HCT116 (cell line): ENCODE data around the gene PCP2. TPM values are rescaled to one million over a fixed set of nuclear protein-coding genes. Genes with fewer than 3 reads are reported as not detected.

Source experiments
- ATAC-seq: fragments of 200-7000 bp; cut with Tn5 transposase; 2 replicates; pipeline ENCODE4 v1.9.1; 2020; ENCODE audit warnings: mild to moderate bottlenecking, moderate library complexity
- BruUV-seq: library from RNA; stranded (reverse); fragments of 400-500 nt; replicated peaks from 2 replicates; lab custom pipeline; 2021; lab: Mats Ljungman, UMichigan
- CTCF ChIA-PET: fragments of 300-600 bp; sonication (Branson Sonifier 250); formaldehyde crosslinking; loops from one replicate; lab custom pipeline; 2021; ENCODE audit warnings: antibody characterized with exemption; lab: Charles Lee
- POLR2A ChIA-PET: fragments of 300-600, 350-600 bp; sonication (Branson Sonifier 250); formaldehyde crosslinking; loops from one replicate; lab custom pipeline; 2021; ENCODE audit warnings: antibody characterized with exemption; lab: Charles Lee
- RAD21 ChIA-PET, 2 experiments: fragments of 300-600 bp; sonication (Branson Sonifier 250); formaldehyde crosslinking; loops; one replicate each; lab custom pipeline; 2023; ENCODE audit warnings: low total read pairs in 2 of 2; ENCODE audit not compliant: uncharacterized antibody in 2 of 2, unreplicated experiment in 2 of 2, low non-redundant PET in 1 of 2; lab: Charles Lee
- DNase-seq: peaks from one replicate; pipeline ENCODE4 v3.0.0-alpha.2; 2010; ENCODE audit warnings: low read depth, low spot score
- H2AFZ ChIP-seq: fragments of 200-600 bp; shearing (Covaris generic), sonication (generic); 2 replicates; pipeline ENCODE4 v1.6.1; 2017; ENCODE audit warnings: low read depth, mixed run types, mixed read lengths, antibody characterized with exemption, low read length; ENCODE audit not compliant: poor library complexity, severe bottlenecking
- H3K27ac ChIP-seq: 2 replicates; pipeline ENCODE4 v1.5.1; 2012; ENCODE audit warnings: low read depth, low read length
- H3K27me3 ChIP-seq: fragments of 200-600 bp; sonication (generic); 2 replicates; pipeline ENCODE4 v1.6.1; 2016; ENCODE audit warnings: mixed run types, low read length, mixed read lengths; ENCODE audit not compliant: insufficient read depth
- H3K36me3 ChIP-seq, 2 experiments: fragments of 200-500 bp in 1 of 2; fragments of 200-600 bp in 1 of 2; sonication (Bioruptor generic) in 1 of 2; sonication (generic) in 1 of 2; 2 replicates each; pipeline versions ENCODE4 v1.5.1 to v1.6.1; 2014 to 2016; ENCODE audit warnings: low read length in 2 of 2, inconsistent platforms in 1 of 2, mixed read lengths in 1 of 2, mixed run types in 1 of 2; ENCODE audit not compliant: insufficient read depth in 2 of 2, control insufficient read depth in 1 of 2
- H3K4me1 ChIP-seq, 2 experiments: fragments of 200-600 bp in 1 of 2; sonication (generic) in 1 of 2; 2 replicates each; pipeline versions ENCODE4 v1.5.1 to v1.6.1; 2012 to 2017; ENCODE audit warnings: low read length in 2 of 2, inconsistent platforms in 1 of 2, mild to moderate bottlenecking in 1 of 2, mixed read lengths in 1 of 2, mixed run types in 1 of 2, moderate library complexity in 1 of 2; ENCODE audit not compliant: insufficient read depth in 2 of 2, control insufficient read depth in 1 of 2
- H3K4me2 ChIP-seq: fragments of 200-600 bp; sonication (generic); 2 replicates; pipeline ENCODE4 v1.6.1; 2017; ENCODE audit warnings: mixed run types, low read length, mixed read lengths
- H3K4me3 ChIP-seq, 2 experiments: fragments of 200-600 bp in 1 of 2; sonication (generic) in 1 of 2; replicated peaks in 1 of 2; 2 replicates each; pipeline ENCODE4 v1.5.1; 2011 to 2016; ENCODE audit warnings: low read length in 2 of 2, control low read depth in 1 of 2, low read depth in 1 of 2, mild to moderate bottlenecking in 1 of 2, mixed read lengths in 1 of 2, mixed run types in 1 of 2
- H3K79me2 ChIP-seq: fragments of 200-600 bp; sonication (generic); 2 replicates; pipeline ENCODE4 v1.6.1; 2017; ENCODE audit warnings: mild to moderate bottlenecking, mixed run types, low read length, moderate library complexity, mixed read lengths; ENCODE audit not compliant: insufficient read depth
- H3K9ac ChIP-seq: fragments of 200-600 bp; sonication (generic); 2 replicates; pipeline ENCODE4 v1.6.1; 2016; ENCODE audit warnings: low read length, mixed read lengths
- H3K9me2 ChIP-seq: fragments of 200-600 bp; sonication (generic), shearing (Covaris generic); 2 replicates; pipeline ENCODE4 v1.6.1; 2017; ENCODE audit warnings: mixed run types, mild to moderate bottlenecking, moderate library complexity; ENCODE audit not compliant: insufficient read depth
- H3K9me3 ChIP-seq, 2 experiments: fragments of 200-500 bp in 1 of 2; fragments of 200-600 bp in 1 of 2; sonication (Bioruptor generic) in 1 of 2; sonication (generic) in 1 of 2; 2 replicates each; pipeline ENCODE4 v1.6.1; 2014 to 2017; ENCODE audit warnings: low read length in 2 of 2, mixed read lengths in 2 of 2, inconsistent platforms in 1 of 2, low read depth in 1 of 2, mild to moderate bottlenecking in 1 of 2, mixed run types in 1 of 2, moderate library complexity in 1 of 2; ENCODE audit not compliant: control insufficient read depth in 1 of 2, insufficient read depth in 1 of 2
- H4K20me1 ChIP-seq: fragments of 200-600 bp; sonication (generic), shearing (Covaris generic); 2 replicates; pipeline ENCODE4 v1.6.1; 2017; ENCODE audit warnings: mixed run types, mild to moderate bottlenecking, moderate library complexity; ENCODE audit not compliant: insufficient read depth
- CBX3 ChIP-seq: IDR thresholded peaks from 2 replicates; pipeline ENCODE4 v1.6.1; 2012; ENCODE audit warnings: low read depth
- CEBPB ChIP-seq: IDR thresholded peaks from 2 replicates; pipeline ENCODE4 v1.6.1; 2012; ENCODE audit warnings: low read depth
- EGR1 ChIP-seq: IDR thresholded peaks from 2 replicates; pipeline ENCODE4 v1.6.1; 2012; ENCODE audit warnings: low read depth
- FOSL1 ChIP-seq: IDR thresholded peaks from 2 replicates; pipeline ENCODE4 v1.6.1; 2012; ENCODE audit warnings: low read depth
- JUND ChIP-seq: IDR thresholded peaks from 2 replicates; pipeline ENCODE4 v1.6.1; 2012
- RAD21 ChIP-seq: IDR thresholded peaks from 2 replicates; pipeline ENCODE4 v1.6.1; 2012; ENCODE audit warnings: low read depth, mild to moderate bottlenecking
- ZNF274 ChIP-seq: fragments of 200-500 bp; sonication (Bioruptor generic); IDR thresholded peaks from 2 replicates; pipeline ENCODE4 v1.6.1; 2014; ENCODE audit warnings: mild to moderate bottlenecking, low read depth, low read length, inconsistent platforms
- intact Hi-C: fragments of 100-400 bp; cut with micrococcal nuclease; formaldehyde crosslinking; loops from 2 replicates; pipeline ENCODE4 v1.10.0; 2022
- total RNA-seq: library from RNA; stranded (reverse); gene quantifications from one replicate; pipeline ENCODE4 v1.2.1, GENCODE V29; 2021; ENCODE audit not compliant: unreplicated experiment
- TF ChIP-seq, protein P1 (sequence below): IDR thresholded peaks from 2 replicates; pipeline ENCODE4 v1.6.1; 2012; ENCODE audit warnings: low read depth

The PCP2 gene
- total RNA-seq, 1 experiment from 2014 or later = 0.32 TPM

- peaks cover 34% of the 10 kb centered on the region for H3K79me2 ChIP-seq
- ChIA-PET RAD21 (no interaction called here), CTCF (no interaction called here)
- DNase-seq (no peak), ATAC-seq (peak; percentile 16; the same call in 1 of the 2 replicates)
- peaks cover 10 to 40% of the 10 kb centered on the region in 2 experiments for H3K4me1 ChIP-seq
- H3K27me3 ChIP-seq = no peaks in the 10 kb centered on the region
- no peak for TF ChIP-seq RAD21
- TF ChIP-seq, protein P1, sequence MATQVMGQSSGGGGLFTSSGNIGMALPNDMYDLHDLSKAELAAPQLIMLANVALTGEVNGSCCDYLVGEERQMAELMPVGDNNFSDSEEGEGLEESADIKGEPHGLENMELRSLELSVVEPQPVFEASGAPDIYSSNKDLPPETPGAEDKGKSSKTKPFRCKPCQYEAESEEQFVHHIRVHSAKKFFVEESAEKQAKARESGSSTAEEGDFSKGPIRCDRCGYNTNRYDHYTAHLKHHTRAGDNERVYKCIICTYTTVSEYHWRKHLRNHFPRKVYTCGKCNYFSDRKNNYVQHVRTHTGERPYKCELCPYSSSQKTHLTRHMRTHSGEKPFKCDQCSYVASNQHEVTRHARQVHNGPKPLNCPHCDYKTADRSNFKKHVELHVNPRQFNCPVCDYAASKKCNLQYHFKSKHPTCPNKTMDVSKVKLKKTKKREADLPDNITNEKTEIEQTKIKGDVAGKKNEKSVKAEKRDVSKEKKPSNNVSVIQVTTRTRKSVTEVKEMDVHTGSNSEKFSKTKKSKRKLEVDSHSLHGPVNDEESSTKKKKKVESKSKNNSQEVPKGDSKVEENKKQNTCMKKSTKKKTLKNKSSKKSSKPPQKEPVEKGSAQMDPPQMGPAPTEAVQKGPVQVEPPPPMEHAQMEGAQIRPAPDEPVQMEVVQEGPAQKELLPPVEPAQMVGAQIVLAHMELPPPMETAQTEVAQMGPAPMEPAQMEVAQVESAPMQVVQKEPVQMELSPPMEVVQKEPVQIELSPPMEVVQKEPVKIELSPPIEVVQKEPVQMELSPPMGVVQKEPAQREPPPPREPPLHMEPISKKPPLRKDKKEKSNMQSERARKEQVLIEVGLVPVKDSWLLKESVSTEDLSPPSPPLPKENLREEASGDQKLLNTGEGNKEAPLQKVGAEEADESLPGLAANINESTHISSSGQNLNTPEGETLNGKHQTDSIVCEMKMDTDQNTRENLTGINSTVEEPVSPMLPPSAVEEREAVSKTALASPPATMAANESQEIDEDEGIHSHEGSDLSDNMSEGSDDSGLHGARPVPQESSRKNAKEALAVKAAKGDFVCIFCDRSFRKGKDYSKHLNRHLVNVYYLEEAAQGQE = no peak
- TF ChIP-seq CEBPB = no peak
- no peak for TF ChIP-seq JUND
- TF ChIP-seq CBX3 = no peak
- TF ChIP-seq FOSL1 = no peak
- TF ChIP-seq ZNF274 = no peak
- no peak for TF ChIP-seq EGR1
- TF ChIP-seq, all 23 proteins: peak for 0
- no TSS peak for BruUV-seq
- Histone ChIP-seq H3K9me3 (no peaks in the 10 kb centered on the region), H3K4me3 (peak overlapping the region in 1 of 2 experiments; percentile 40; a peak in 3 of 4 replicates), H3K4me2 (peak overlapping the region; percentile 58), H3K9me2 (peaks cover 3% of the 10 kb centered on the region; the same call in 1 of the 2 replicates), H3K9ac (peak overlapping the region; percentile 26; the same call in 1 of the 2 replicates), H2AFZ (no peak overlapping the region), H4K20me1 (no peaks in the 10 kb centered on the region), H3K36me3 (peaks cover 0 to 7% of the 10 kb centered on the region in 2 experiments; a peak in 1 of 4 replicates), H3K27ac (peak overlapping the region; percentile 35; the same call in 1 of the 2 replicates)
- POLR2A ChIA-PET = no interaction called here
- intact Hi-C loops = no loop called here
Observed at GRCh38 chr19:7602240-7602934, 31.1 kb downstream of the PCP2 start.
